Measurements from ENCODE around the gene UBE2E2.

Gene UBE2E2

GRCh38 chr3:23372285-23372684 is 169.2 kb downstream of the UBE2E2 start:
- Histone ChIP-seq H3K27ac (ENCODE audit: low read length) (no peak overlapping the region), H3K9me3 (ENCODE audit: control insufficient read depth in 1 of 2, low read length in 2 of 2) (no peaks in the 10 kb centered on the region), H3K4me3 (ENCODE audit: low read depth in 1 of 2, low read length in 2 of 2) (no peak overlapping the region), H3K4me1 (ENCODE audit: control insufficient read depth in 1 of 2, insufficient read depth in 2 of 2, low read length in 2 of 2) (no peaks in the 10 kb centered on the region), H3K27me3 (ENCODE audit: low read depth, low read length) (no peaks in the 10 kb centered on the region), H3K36me3 (ENCODE audit: control insufficient read depth in 1 of 2, insufficient read depth in 2 of 2, low read length in 2 of 2) (no peaks in the 10 kb centered on the region)

- H3K36me3 ChIP-seq (ENCODE audit: control insufficient read depth in 1 of 2, insufficient read depth in 2 of 2, low read length in 2 of 2) = no peaks in the 10 kb centered on the region
- no peaks in the 10 kb centered on the region for H3K4me1 ChIP-seq (ENCODE audit: control insufficient read depth in 1 of 2, insufficient read depth in 2 of 2, low read length in 2 of 2)
- no peak overlapping the region for H3K27ac ChIP-seq (ENCODE audit: low read length)
- no peaks in the 10 kb centered on the region for H3K27me3 ChIP-seq (ENCODE audit: low read depth, low read length)
- H3K9me3 ChIP-seq (ENCODE audit: control insufficient read depth in 1 of 2, low read length in 2 of 2) = no peaks in the 10 kb centered on the region
- no peak overlapping the region for H3K4me3 ChIP-seq (ENCODE audit: low read depth in 1 of 2, low read length in 2 of 2)
These were observed 173.6 kb downstream of the UBE2E2 start for GRCh38 chr3:23376516-23377248.

GRCh38 chr3:23377928-23378672 is 175.0 kb downstream of the UBE2E2 start:
- no peaks in the 10 kb centered on the region for H3K4me1 ChIP-seq (ENCODE audit: control insufficient read depth in 1 of 2, insufficient read depth in 2 of 2, low read length in 2 of 2)
- no peak overlapping the region for H3K4me3 ChIP-seq (ENCODE audit: low read depth in 1 of 2, low read length in 2 of 2)
- no peak overlapping the region for H3K27ac ChIP-seq (ENCODE audit: low read length)
- no peaks in the 10 kb centered on the region for H3K9me3 ChIP-seq (ENCODE audit: control insufficient read depth in 1 of 2, low read length in 2 of 2)
- no peaks in the 10 kb centered on the region for H3K27me3 ChIP-seq (ENCODE audit: low read depth, low read length)
- no peaks in the 10 kb centered on the region for H3K36me3 ChIP-seq (ENCODE audit: control insufficient read depth in 1 of 2, insufficient read depth in 2 of 2, low read length in 2 of 2)

- peaks cover 0 to 4% of the 10 kb centered on the region in 2 donors for H3K4me1 ChIP-seq (ENCODE audit: control insufficient read depth in 1 of 2, insufficient read depth in 2 of 2, low read length in 2 of 2)
- H3K4me3 ChIP-seq (ENCODE audit: low read depth in 1 of 2, low read length in 2 of 2) = no peak overlapping the region
These were observed 180.7 kb downstream of the UBE2E2 start for GRCh38 chr3:23383875-23384274.

GRCh38 chr3:23385327-23385726 is 182.2 kb downstream of the UBE2E2 start:
- Histone ChIP-seq H3K27ac (ENCODE audit: low read length) (no peak overlapping the region), H3K27me3 (ENCODE audit: low read depth, low read length) (no peaks in the 10 kb centered on the region)

More at GRCh38 chr3:23383875-23384274, 180.7 kb downstream of the UBE2E2 start:
- H3K27ac ChIP-seq (ENCODE audit: low read length) = no peak overlapping the region
- no peaks in the 10 kb centered on the region for H3K36me3 ChIP-seq (ENCODE audit: control insufficient read depth in 1 of 2, insufficient read depth in 2 of 2, low read length in 2 of 2)
- H3K27me3 ChIP-seq (ENCODE audit: low read depth, low read length) = no peaks in the 10 kb centered on the region
- H3K9me3 ChIP-seq (ENCODE audit: control insufficient read depth in 1 of 2, low read length in 2 of 2) = no peaks in the 10 kb centered on the region

GRCh38 chr3:23387286-23387918 is 184.3 kb downstream of the UBE2E2 start:
- no peak overlapping the region for H3K27ac ChIP-seq (ENCODE audit: low read length)
- no peak overlapping the region for H3K4me3 ChIP-seq (ENCODE audit: low read depth in 1 of 2, low read length in 2 of 2)
- H3K9me3 ChIP-seq (ENCODE audit: control insufficient read depth in 1 of 2, low read length in 2 of 2) = no peaks in the 10 kb centered on the region
- H3K4me1 ChIP-seq (ENCODE audit: control insufficient read depth in 1 of 2, insufficient read depth in 2 of 2, low read length in 2 of 2) = peaks cover 0 to 4% of the 10 kb centered on the region in 2 donors
- no peaks in the 10 kb centered on the region for H3K27me3 ChIP-seq (ENCODE audit: low read depth, low read length)
- H3K36me3 ChIP-seq (ENCODE audit: control insufficient read depth in 1 of 2, insufficient read depth in 2 of 2, low read length in 2 of 2) = no peaks in the 10 kb centered on the region

More at GRCh38 chr3:23385327-23385726, 182.2 kb downstream of the UBE2E2 start:
- H3K36me3 ChIP-seq (ENCODE audit: control insufficient read depth in 1 of 2, insufficient read depth in 2 of 2, low read length in 2 of 2) = no peaks in the 10 kb centered on the region
- peaks cover 0 to 4% of the 10 kb centered on the region in 2 donors for H3K4me1 ChIP-seq (ENCODE audit: control insufficient read depth in 1 of 2, insufficient read depth in 2 of 2, low read length in 2 of 2)
- H3K4me3 ChIP-seq (ENCODE audit: low read depth in 1 of 2, low read length in 2 of 2) = no peak overlapping the region
- H3K9me3 ChIP-seq (ENCODE audit: control insufficient read depth in 1 of 2, low read length in 2 of 2) = no peaks in the 10 kb centered on the region

GRCh38 chr3:23389089-23389488 is 186.0 kb downstream of the UBE2E2 start:
- no peak overlapping the region for H3K4me3 ChIP-seq (ENCODE audit: low read depth in 1 of 2, low read length in 2 of 2)
- no peaks in the 10 kb centered on the region for H3K36me3 ChIP-seq (ENCODE audit: control insufficient read depth in 1 of 2, insufficient read depth in 2 of 2, low read length in 2 of 2)
- no peaks in the 10 kb centered on the region for H3K27me3 ChIP-seq (ENCODE audit: low read depth, low read length)
- peaks cover 0 to 4% of the 10 kb centered on the region in 2 donors for H3K4me1 ChIP-seq (ENCODE audit: control insufficient read depth in 1 of 2, insufficient read depth in 2 of 2, low read length in 2 of 2)
- no peaks in the 10 kb centered on the region for H3K9me3 ChIP-seq (ENCODE audit: control insufficient read depth in 1 of 2, low read length in 2 of 2)
- H3K27ac ChIP-seq (ENCODE audit: low read length) = no peak overlapping the region

- Histone ChIP-seq H3K27me3 (ENCODE audit: low read depth, low read length) (no peaks in the 10 kb centered on the region), H3K27ac (ENCODE audit: low read length) (no peak overlapping the region), H3K36me3 (ENCODE audit: control insufficient read depth in 1 of 2, insufficient read depth in 2 of 2, low read length in 2 of 2) (no peaks in the 10 kb centered on the region), H3K9me3 (ENCODE audit: control insufficient read depth in 1 of 2, low read length in 2 of 2) (no peaks in the 10 kb centered on the region), H3K4me3 (ENCODE audit: low read depth in 1 of 2, low read length in 2 of 2) (no peak overlapping the region), H3K4me1 (ENCODE audit: control insufficient read depth in 1 of 2, insufficient read depth in 2 of 2, low read length in 2 of 2) (peaks cover 0 to 4% of the 10 kb centered on the region in 2 donors)
These were observed 186.6 kb downstream of the UBE2E2 start for GRCh38 chr3:23389686-23390085.

- no peaks in the 10 kb centered on the region for H3K27me3 ChIP-seq (ENCODE audit: low read depth, low read length)
- no peaks in the 10 kb centered on the region for H3K36me3 ChIP-seq (ENCODE audit: control insufficient read depth in 1 of 2, insufficient read depth in 2 of 2, low read length in 2 of 2)
- H3K27ac ChIP-seq (ENCODE audit: low read length) = no peak overlapping the region
- no peak overlapping the region for H3K4me3 ChIP-seq (ENCODE audit: low read depth in 1 of 2, low read length in 2 of 2)
- peaks cover 0 to 4% of the 10 kb centered on the region in 2 donors for H3K4me1 ChIP-seq (ENCODE audit: control insufficient read depth in 1 of 2, insufficient read depth in 2 of 2, low read length in 2 of 2)
- H3K9me3 ChIP-seq (ENCODE audit: control insufficient read depth in 1 of 2, low read length in 2 of 2) = no peaks in the 10 kb centered on the region
These were observed 187.3 kb downstream of the UBE2E2 start for GRCh38 chr3:23390446-23390845.

- H3K36me3 ChIP-seq (ENCODE audit: control insufficient read depth in 1 of 2, insufficient read depth in 2 of 2, low read length in 2 of 2) = no peaks in the 10 kb centered on the region
- H3K27me3 ChIP-seq (ENCODE audit: low read depth, low read length) = no peaks in the 10 kb centered on the region
- H3K4me1 ChIP-seq (ENCODE audit: control insufficient read depth in 1 of 2, insufficient read depth in 2 of 2, low read length in 2 of 2) = peaks cover 0 to 4% of the 10 kb centered on the region in 2 donors
- no peak overlapping the region for H3K27ac ChIP-seq (ENCODE audit: low read length)
- H3K9me3 ChIP-seq (ENCODE audit: control insufficient read depth in 1 of 2, low read length in 2 of 2) = no peaks in the 10 kb centered on the region
- H3K4me3 ChIP-seq (ENCODE audit: low read depth in 1 of 2, low read length in 2 of 2) = no peak overlapping the region
These were observed 187.9 kb downstream of the UBE2E2 start for GRCh38 chr3:23390989-23391553.

GRCh38 chr3:23395115-23395514 is 192.0 kb downstream of the UBE2E2 start:
- no peaks in the 10 kb centered on the region for H3K36me3 ChIP-seq (ENCODE audit: control insufficient read depth in 1 of 2, insufficient read depth in 2 of 2, low read length in 2 of 2)
- no peaks in the 10 kb centered on the region for H3K9me3 ChIP-seq (ENCODE audit: control insufficient read depth in 1 of 2, low read length in 2 of 2)
- no peaks in the 10 kb centered on the region for H3K4me1 ChIP-seq (ENCODE audit: control insufficient read depth in 1 of 2, insufficient read depth in 2 of 2, low read length in 2 of 2)
- no peak overlapping the region for H3K27ac ChIP-seq (ENCODE audit: low read length)
- H3K27me3 ChIP-seq (ENCODE audit: low read depth, low read length) = no peaks in the 10 kb centered on the region
- no peak overlapping the region for H3K4me3 ChIP-seq (ENCODE audit: low read depth in 1 of 2, low read length in 2 of 2)
